Measurements from ENCODE around the gene ADAMTSL3.

ADAMTSL3 gene

GRCh38 chr15:83739629-83740028 is 85.7 kb downstream of the ADAMTSL3 start:
- Histone ChIP-seq H3K27ac (ENCODE audit: low read depth, low read length) (no peak overlapping the region), H3K27me3 (ENCODE audit: low read length) (no peaks in the 10 kb centered on the region), H4K20me1 (ENCODE audit: low read depth, low read length) (no peaks in the 10 kb centered on the region), H3K36me3 (ENCODE audit: low read length) (no peaks in the 10 kb centered on the region), H3K9me2 (replicated peaks; ENCODE audit: insufficient read depth, low read length) (no peaks in the 10 kb centered on the region), H3K79me2 (ENCODE audit: insufficient read depth, low read length) (no peaks in the 10 kb centered on the region), H3K9ac (ENCODE audit: low read length) (no peak overlapping the region), H2AFZ (ENCODE audit: low read depth, low read length, severe bottlenecking) (no peak overlapping the region), H3K9me3 (ENCODE audit: insufficient read depth, low read length) (no peaks in the 10 kb centered on the region), H3F3A (ENCODE audit: insufficient read depth) (no peaks in the 10 kb centered on the region), H3K4me2 (ENCODE audit: low read depth, low read length, poor library complexity, severe bottlenecking) (no peak overlapping the region), H3K4me3 (ENCODE audit: insufficient read depth, low read length, poor library complexity, severe bottlenecking) (no peak overlapping the region)
- TF ChIP-seq, protein P1, sequence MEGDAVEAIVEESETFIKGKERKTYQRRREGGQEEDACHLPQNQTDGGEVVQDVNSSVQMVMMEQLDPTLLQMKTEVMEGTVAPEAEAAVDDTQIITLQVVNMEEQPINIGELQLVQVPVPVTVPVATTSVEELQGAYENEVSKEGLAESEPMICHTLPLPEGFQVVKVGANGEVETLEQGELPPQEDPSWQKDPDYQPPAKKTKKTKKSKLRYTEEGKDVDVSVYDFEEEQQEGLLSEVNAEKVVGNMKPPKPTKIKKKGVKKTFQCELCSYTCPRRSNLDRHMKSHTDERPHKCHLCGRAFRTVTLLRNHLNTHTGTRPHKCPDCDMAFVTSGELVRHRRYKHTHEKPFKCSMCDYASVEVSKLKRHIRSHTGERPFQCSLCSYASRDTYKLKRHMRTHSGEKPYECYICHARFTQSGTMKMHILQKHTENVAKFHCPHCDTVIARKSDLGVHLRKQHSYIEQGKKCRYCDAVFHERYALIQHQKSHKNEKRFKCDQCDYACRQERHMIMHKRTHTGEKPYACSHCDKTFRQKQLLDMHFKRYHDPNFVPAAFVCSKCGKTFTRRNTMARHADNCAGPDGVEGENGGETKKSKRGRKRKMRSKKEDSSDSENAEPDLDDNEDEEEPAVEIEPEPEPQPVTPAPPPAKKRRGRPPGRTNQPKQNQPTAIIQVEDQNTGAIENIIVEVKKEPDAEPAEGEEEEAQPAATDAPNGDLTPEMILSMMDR (IDR thresholded peaks at IDR 0.05; ENCODE audit: insufficient read depth, low read length, poor library complexity, severe bottlenecking), result no peak
- TF ChIP-seq EZH2phosphoT487 (conservative IDR thresholded peaks at IDR 0.05; ENCODE audit: low read length), result no peak

GRCh38 chr15:83745771-83746170 is 91.8 kb downstream of the ADAMTSL3 start:
- Histone ChIP-seq H3K4me2 (ENCODE audit: low read depth, low read length, poor library complexity, severe bottlenecking) (no peak overlapping the region), H3F3A (ENCODE audit: insufficient read depth) (no peaks in the 10 kb centered on the region), H3K9me2 (replicated peaks; ENCODE audit: insufficient read depth, low read length) (no peaks in the 10 kb centered on the region), H3K27ac (ENCODE audit: low read depth, low read length) (no peak overlapping the region), H3K9me3 (ENCODE audit: insufficient read depth, low read length) (no peaks in the 10 kb centered on the region), H3K9ac (ENCODE audit: low read length) (no peak overlapping the region), H4K20me1 (ENCODE audit: low read depth, low read length) (no peaks in the 10 kb centered on the region), H3K27me3 (ENCODE audit: low read length) (no peaks in the 10 kb centered on the region), H2AFZ (ENCODE audit: low read depth, low read length, severe bottlenecking) (no peak overlapping the region), H3K79me2 (ENCODE audit: insufficient read depth, low read length) (no peaks in the 10 kb centered on the region), H3K36me3 (ENCODE audit: low read length) (no peaks in the 10 kb centered on the region), H3K4me3 (ENCODE audit: insufficient read depth, low read length, poor library complexity, severe bottlenecking) (no peak overlapping the region)
- no peak for TF ChIP-seq EZH2phosphoT487 (conservative IDR thresholded peaks at IDR 0.05; ENCODE audit: low read length)
- TF ChIP-seq, protein P1 (IDR thresholded peaks at IDR 0.05; ENCODE audit: insufficient read depth, low read length, poor library complexity, severe bottlenecking), result no peak

DNA sequence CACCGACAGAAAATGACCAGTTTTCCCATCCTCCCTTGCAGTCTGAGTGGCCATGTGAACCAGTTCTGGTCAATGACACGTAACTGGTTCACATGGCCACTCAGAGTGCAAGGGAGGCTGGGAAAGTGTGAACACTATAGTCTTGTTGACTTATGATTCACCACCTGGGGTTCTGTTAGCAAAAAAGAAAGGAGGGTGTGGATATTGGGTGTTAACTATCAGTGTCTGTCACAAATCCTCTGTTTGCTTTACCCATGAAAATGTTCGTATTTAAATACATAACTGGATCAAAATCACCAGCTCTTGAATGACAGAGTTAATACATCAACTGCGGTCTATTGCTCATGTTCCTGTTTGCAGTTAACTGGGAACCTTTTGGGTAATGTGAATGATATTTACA is 92.3 kb downstream of the ADAMTSL3 start:
- Histone ChIP-seq H3K27ac (ENCODE audit: low read depth, low read length) (no peak overlapping the region), H2AFZ (ENCODE audit: low read depth, low read length, severe bottlenecking) (no peak overlapping the region), H3K9me2 (replicated peaks; ENCODE audit: insufficient read depth, low read length) (no peaks in the 10 kb centered on the region), H3F3A (ENCODE audit: insufficient read depth) (no peaks in the 10 kb centered on the region), H4K20me1 (ENCODE audit: low read depth, low read length) (no peaks in the 10 kb centered on the region), H3K79me2 (ENCODE audit: insufficient read depth, low read length) (no peaks in the 10 kb centered on the region), H3K9me3 (ENCODE audit: insufficient read depth, low read length) (no peaks in the 10 kb centered on the region), H3K36me3 (ENCODE audit: low read length) (no peaks in the 10 kb centered on the region), H3K4me3 (ENCODE audit: insufficient read depth, low read length, poor library complexity, severe bottlenecking) (no peak overlapping the region), H3K9ac (ENCODE audit: low read length) (no peak overlapping the region), H3K4me2 (ENCODE audit: low read depth, low read length, poor library complexity, severe bottlenecking) (no peak overlapping the region), H3K27me3 (ENCODE audit: low read length) (no peaks in the 10 kb centered on the region)
- TF ChIP-seq, protein P1 (IDR thresholded peaks at IDR 0.05; ENCODE audit: insufficient read depth, low read length, poor library complexity, severe bottlenecking), result no peak
- TF ChIP-seq EZH2phosphoT487 (conservative IDR thresholded peaks at IDR 0.05; ENCODE audit: low read length), result no peak

Measured in SU-DHL-6 (cell line).